ENCODE measurements around the gene MYBL2. TPM values are rescaled to one million over a fixed set of nuclear protein-coding genes. Genes with fewer than 3 reads are reported as not detected.

Gene MYBL2
- total and polyA plus RNA-seq, 2 experiments from 2014 or later: 27.3 to 30.6 TPM

DNA sequence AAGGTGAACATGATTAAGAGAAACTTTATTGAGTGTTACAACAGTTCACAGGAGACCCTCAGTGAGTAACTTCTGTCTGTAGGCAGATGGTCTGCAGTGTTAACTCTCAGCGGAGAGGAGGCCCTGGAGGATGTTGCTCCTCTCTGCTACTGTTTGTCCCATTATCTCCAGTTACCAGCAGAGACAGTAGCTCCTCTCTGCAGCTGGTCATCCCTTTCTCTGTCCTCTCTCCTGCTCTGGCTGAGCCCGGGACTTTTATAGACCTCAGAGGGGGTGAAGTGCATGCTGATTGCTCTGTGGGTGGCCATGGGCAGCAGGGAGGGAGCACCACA lies 54.1 kb downstream of the MYBL2 start:
- Histone ChIP-seq H3K4me3 (no peak overlapping the region), H3K27ac (no peak overlapping the region), H3K36me3 (no peaks in the 10 kb centered on the region), H3K9me3 (ENCODE audit: low read depth) (no peaks in the 10 kb centered on the region), H3K4me1 (ENCODE audit: low read depth) (no peaks in the 10 kb centered on the region), H3K27me3 (no peaks in the 10 kb centered on the region)
- TF ChIP-seq, protein P1, sequence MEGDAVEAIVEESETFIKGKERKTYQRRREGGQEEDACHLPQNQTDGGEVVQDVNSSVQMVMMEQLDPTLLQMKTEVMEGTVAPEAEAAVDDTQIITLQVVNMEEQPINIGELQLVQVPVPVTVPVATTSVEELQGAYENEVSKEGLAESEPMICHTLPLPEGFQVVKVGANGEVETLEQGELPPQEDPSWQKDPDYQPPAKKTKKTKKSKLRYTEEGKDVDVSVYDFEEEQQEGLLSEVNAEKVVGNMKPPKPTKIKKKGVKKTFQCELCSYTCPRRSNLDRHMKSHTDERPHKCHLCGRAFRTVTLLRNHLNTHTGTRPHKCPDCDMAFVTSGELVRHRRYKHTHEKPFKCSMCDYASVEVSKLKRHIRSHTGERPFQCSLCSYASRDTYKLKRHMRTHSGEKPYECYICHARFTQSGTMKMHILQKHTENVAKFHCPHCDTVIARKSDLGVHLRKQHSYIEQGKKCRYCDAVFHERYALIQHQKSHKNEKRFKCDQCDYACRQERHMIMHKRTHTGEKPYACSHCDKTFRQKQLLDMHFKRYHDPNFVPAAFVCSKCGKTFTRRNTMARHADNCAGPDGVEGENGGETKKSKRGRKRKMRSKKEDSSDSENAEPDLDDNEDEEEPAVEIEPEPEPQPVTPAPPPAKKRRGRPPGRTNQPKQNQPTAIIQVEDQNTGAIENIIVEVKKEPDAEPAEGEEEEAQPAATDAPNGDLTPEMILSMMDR (IDR thresholded peaks at IDR 0.05; ENCODE audit: low read depth, low read length): no peak
- DNase-seq (ENCODE audit: low read depth in 1 of 2, low spot score in 1 of 2): no peak

- H3K27ac ChIP-seq: no peak overlapping the region
- no peaks in the 10 kb centered on the region for H3K27me3 ChIP-seq
- DNase-seq (ENCODE audit: low read depth in 1 of 2, low spot score in 1 of 2): peak in 1 of 2 donors; percentile 23
- no peak overlapping the region for H3K4me3 ChIP-seq
- TF ChIP-seq, protein P1 (IDR thresholded peaks at IDR 0.05; ENCODE audit: low read depth, low read length): no peak
- no peaks in the 10 kb centered on the region for H3K9me3 ChIP-seq (ENCODE audit: low read depth)
- H3K4me1 ChIP-seq (ENCODE audit: low read depth): no peaks in the 10 kb centered on the region
- H3K36me3 ChIP-seq: no peaks in the 10 kb centered on the region
Measured at GRCh38 chr20:43721429-43722152, 54.7 kb downstream of the MYBL2 start.

- H3K36me3 ChIP-seq: no peaks in the 10 kb centered on the region
- H3K27ac ChIP-seq: no peak overlapping the region
- no peaks in the 10 kb centered on the region for H3K4me1 ChIP-seq (ENCODE audit: low read depth)
- no peak for DNase-seq (ENCODE audit: low read depth in 1 of 2, low spot score in 1 of 2)
- TF ChIP-seq, protein P1 (IDR thresholded peaks at IDR 0.05; ENCODE audit: low read depth, low read length): no peak
- no peaks in the 10 kb centered on the region for H3K27me3 ChIP-seq
- no peak overlapping the region for H3K4me3 ChIP-seq
- no peaks in the 10 kb centered on the region for H3K9me3 ChIP-seq (ENCODE audit: low read depth)
Measured at GRCh38 chr20:43722153-43722505, 55.2 kb downstream of the MYBL2 start.

- Histone ChIP-seq H3K36me3 (no peaks in the 10 kb centered on the region), H3K27me3 (no peaks in the 10 kb centered on the region), H3K4me1 (ENCODE audit: low read depth) (no peaks in the 10 kb centered on the region), H3K4me3 (no peak overlapping the region), H3K9me3 (ENCODE audit: low read depth) (no peaks in the 10 kb centered on the region), H3K27ac (no peak overlapping the region)
- TF ChIP-seq, protein P1 (IDR thresholded peaks at IDR 0.05; ENCODE audit: low read depth, low read length): no peak
- DNase-seq (ENCODE audit: low read depth in 1 of 2, low spot score in 1 of 2): no peak
Measured at GRCh38 chr20:43723186-43723585, 56.3 kb downstream of the MYBL2 start.

- no peaks in the 10 kb centered on the region for H3K36me3 ChIP-seq
- no peaks in the 10 kb centered on the region for H3K4me1 ChIP-seq (ENCODE audit: low read depth)
- H3K4me3 ChIP-seq: no peak overlapping the region
- H3K27ac ChIP-seq: no peak overlapping the region
- DNase-seq (ENCODE audit: low read depth in 1 of 2, low spot score in 1 of 2): no peak
- no peaks in the 10 kb centered on the region for H3K9me3 ChIP-seq (ENCODE audit: low read depth)
- TF ChIP-seq, protein P1 (IDR thresholded peaks at IDR 0.05; ENCODE audit: low read depth, low read length): no peak
- H3K27me3 ChIP-seq: no peaks in the 10 kb centered on the region
Measured at GRCh38 chr20:43723735-43724134, 56.8 kb downstream of the MYBL2 start.
